ENCODE measurements around the gene NFIA. TPM values are rescaled to one million over a fixed set of nuclear protein-coding genes. Genes with fewer than 3 reads are reported as not detected.

Gene NFIA
- total RNA-seq, 2 donors from 2014 or later: 5.0 to 5.2 TPM

GRCh38 chr1:61300899-61301298 lies 218.5 kb downstream of the NFIA start:
- no peak for DNase-seq
- no peak for ATAC-seq
- no peaks in the 10 kb centered on the region for H3K27me3 Mint-ChIP-seq
- no peaks in the 10 kb centered on the region for H3K9me3 ChIP-seq (ENCODE audit: control insufficient read depth, low read length, poor library complexity, severe bottlenecking)
- H3K36me3 Mint-ChIP-seq (ENCODE audit: low read depth): no peaks in the 10 kb centered on the region
- peaks cover 6% of the 10 kb centered on the region for H3K4me1 Mint-ChIP-seq
- H3K27ac Mint-ChIP-seq: no peak overlapping the region
- no peak overlapping the region for H3K4me3 Mint-ChIP-seq

- H3K9me3 ChIP-seq (ENCODE audit: control insufficient read depth, low read length, poor library complexity, severe bottlenecking): no peaks in the 10 kb centered on the region
- DNase-seq (no peak), ATAC-seq (peak; percentile 65)
- Mint-ChIP-seq H3K4me3 (no peak overlapping the region), H3K36me3 (ENCODE audit: low read depth) (peaks cover 2% of the 10 kb centered on the region), H3K27ac (no peak overlapping the region), H3K27me3 (no peaks in the 10 kb centered on the region), H3K4me1 (peaks cover 8% of the 10 kb centered on the region)
Measured at GRCh38 chr1:61301824-61302657, 219.7 kb downstream of the NFIA start.

- Mint-ChIP-seq H3K27me3 (no peaks in the 10 kb centered on the region), H3K4me3 (no peak overlapping the region), H3K36me3 (ENCODE audit: low read depth) (peaks cover 4% of the 10 kb centered on the region), H3K4me1 (peaks cover 6% of the 10 kb centered on the region), H3K27ac (no peak overlapping the region)
- no peaks in the 10 kb centered on the region for H3K9me3 ChIP-seq (ENCODE audit: control insufficient read depth, low read length, poor library complexity, severe bottlenecking)
- no peak for DNase-seq
- no peak for ATAC-seq
Measured at GRCh38 chr1:61307422-61308142, 225.2 kb downstream of the NFIA start.

GRCh38 chr1:61310057-61310456 lies 227.7 kb downstream of the NFIA start:
- H3K27ac Mint-ChIP-seq: no peak overlapping the region
- ATAC-seq: no peak
- peaks cover 6% of the 10 kb centered on the region for H3K4me1 Mint-ChIP-seq
- H3K27me3 Mint-ChIP-seq: no peaks in the 10 kb centered on the region
- H3K9me3 ChIP-seq (ENCODE audit: control insufficient read depth, low read length, poor library complexity, severe bottlenecking): no peaks in the 10 kb centered on the region
- no peak overlapping the region for H3K4me3 Mint-ChIP-seq
- DNase-seq: no peak
- H3K36me3 Mint-ChIP-seq (ENCODE audit: low read depth): peaks cover 8% of the 10 kb centered on the region

GRCh38 chr1:61310538-61310937 lies 228.2 kb downstream of the NFIA start:
- Mint-ChIP-seq H3K4me3 (no peak overlapping the region), H3K27me3 (no peaks in the 10 kb centered on the region), H3K27ac (no peak overlapping the region), H3K4me1 (peaks cover 6% of the 10 kb centered on the region), H3K36me3 (ENCODE audit: low read depth) (peaks cover 8% of the 10 kb centered on the region)
- ATAC-seq (no peak), DNase-seq (no peak)
- no peaks in the 10 kb centered on the region for H3K9me3 ChIP-seq (ENCODE audit: control insufficient read depth, low read length, poor library complexity, severe bottlenecking)

- peaks cover 8% of the 10 kb centered on the region for H3K4me1 Mint-ChIP-seq
- H3K9me3 ChIP-seq (ENCODE audit: control insufficient read depth, low read length, poor library complexity, severe bottlenecking): no peaks in the 10 kb centered on the region
- DNase-seq (no peak), ATAC-seq (no peak)
- no peaks in the 10 kb centered on the region for H3K27me3 Mint-ChIP-seq
- no peak overlapping the region for H3K27ac Mint-ChIP-seq
- H3K36me3 Mint-ChIP-seq (ENCODE audit: low read depth): peaks cover 6% of the 10 kb centered on the region
- no peak overlapping the region for H3K4me3 Mint-ChIP-seq
Measured at GRCh38 chr1:61313906-61314422, 231.6 kb downstream of the NFIA start.

GRCh38 chr1:61315011-61315410 lies 232.7 kb downstream of the NFIA start:
- ATAC-seq (no peak), DNase-seq (no peak)
- no peaks in the 10 kb centered on the region for H3K9me3 ChIP-seq (ENCODE audit: control insufficient read depth, low read length, poor library complexity, severe bottlenecking)
- H3K27ac Mint-ChIP-seq: no peak overlapping the region
- no peaks in the 10 kb centered on the region for H3K27me3 Mint-ChIP-seq
- no peak overlapping the region for H3K4me3 Mint-ChIP-seq
- peaks cover 8% of the 10 kb centered on the region for H3K4me1 Mint-ChIP-seq
- peaks cover 6% of the 10 kb centered on the region for H3K36me3 Mint-ChIP-seq (ENCODE audit: low read depth)

GRCh38 chr1:61316493-61316892 lies 234.1 kb downstream of the NFIA start:
- H3K4me1 Mint-ChIP-seq: peaks cover 8% of the 10 kb centered on the region
- no peak overlapping the region for H3K4me3 Mint-ChIP-seq
- H3K9me3 ChIP-seq (ENCODE audit: control insufficient read depth, low read length, poor library complexity, severe bottlenecking): no peaks in the 10 kb centered on the region
- H3K27me3 Mint-ChIP-seq: no peaks in the 10 kb centered on the region
- no peak overlapping the region for H3K27ac Mint-ChIP-seq
- peaks cover 4% of the 10 kb centered on the region for H3K36me3 Mint-ChIP-seq (ENCODE audit: low read depth)
- DNase-seq (no peak), ATAC-seq (no peak)

- Mint-ChIP-seq H3K4me1 (peaks cover 8% of the 10 kb centered on the region), H3K27me3 (no peaks in the 10 kb centered on the region), H3K27ac (no peak overlapping the region), H3K36me3 (ENCODE audit: low read depth) (peaks cover 4% of the 10 kb centered on the region), H3K4me3 (no peak overlapping the region)
- no peaks in the 10 kb centered on the region for H3K9me3 ChIP-seq (ENCODE audit: control insufficient read depth, low read length, poor library complexity, severe bottlenecking)
- ATAC-seq (peak; percentile 46), DNase-seq (no peak)
Measured at GRCh38 chr1:61318319-61319125, 236.2 kb downstream of the NFIA start.

- no peaks in the 10 kb centered on the region for H3K9me3 ChIP-seq (ENCODE audit: control insufficient read depth, low read length, poor library complexity, severe bottlenecking)
- Mint-ChIP-seq H3K27me3 (no peaks in the 10 kb centered on the region), H3K4me3 (no peak overlapping the region), H3K36me3 (ENCODE audit: low read depth) (no peaks in the 10 kb centered on the region), H3K4me1 (peaks cover 9% of the 10 kb centered on the region), H3K27ac (no peak overlapping the region)
- ATAC-seq (no peak), DNase-seq (no peak)
Measured at GRCh38 chr1:61320575-61320974, 238.2 kb downstream of the NFIA start.

GRCh38 chr1:61322008-61322744 lies 239.8 kb downstream of the NFIA start:
- Mint-ChIP-seq H3K4me1 (peaks cover 9% of the 10 kb centered on the region), H3K36me3 (ENCODE audit: low read depth) (no peaks in the 10 kb centered on the region), H3K27me3 (no peaks in the 10 kb centered on the region), H3K27ac (no peak overlapping the region), H3K4me3 (no peak overlapping the region)
- ATAC-seq (no peak), DNase-seq (no peak)
- no peaks in the 10 kb centered on the region for H3K9me3 ChIP-seq (ENCODE audit: control insufficient read depth, low read length, poor library complexity, severe bottlenecking)

- H3K4me1 Mint-ChIP-seq: peaks cover 9% of the 10 kb centered on the region
- no peaks in the 10 kb centered on the region for H3K36me3 Mint-ChIP-seq (ENCODE audit: low read depth)
- no peak overlapping the region for H3K4me3 Mint-ChIP-seq
- DNase-seq (no peak), ATAC-seq (no peak)
- no peaks in the 10 kb centered on the region for H3K27me3 Mint-ChIP-seq
- no peaks in the 10 kb centered on the region for H3K9me3 ChIP-seq (ENCODE audit: control insufficient read depth, low read length, poor library complexity, severe bottlenecking)
- H3K27ac Mint-ChIP-seq: no peak overlapping the region
Measured at GRCh38 chr1:61322769-61323168, 240.4 kb downstream of the NFIA start.

Measured in T-helper 17 cell (primary cell).